Measurements from ENCODE around the gene ENAM. TPM values are rescaled to one million over a fixed set of nuclear protein-coding genes. Genes with fewer than 3 reads are reported as not detected.

ENAM gene
- total and polyA plus RNA-seq, 10 of the 15 experiments (the other 5 are each of a cell fraction or from before 2014, with no cell fraction given) = 0.04 to 1.3 (median 0.21) TPM

GRCh38 chr4:70674191-70674590, 45.6 kb downstream of the ENAM start:
- ChIA-PET POLR2A (interaction anchor here (0.5 kb wide), 1 partner anchor 249 kb away, joined by 5 read pairs; no protein-coding TSS in a partner anchor), SMC1A (ENCODE audit: uncharacterized antibody, unreplicated experiment) (interaction anchor here (1.5 to 12.8 kb wide), 3 partner anchors 8 to 26 kb away, joined by 4 to 170 read pairs (median 4); partner anchors contain the start of gene JCHAIN), RAD21 (ENCODE audit: unreplicated experiment) (no interaction called here), CTCF (interaction anchor here (1.2 to 1.8 kb wide), 2 partner anchors 15 to 30 kb away, joined by 3 to 4 read pairs; no protein-coding TSS in a partner anchor)
- no peaks in the 10 kb centered on the region for H3K27me3 ChIP-seq (replicated peaks in 1 of 2; ENCODE audit: control insufficient read depth in 2 of 2, insufficient read depth in 2 of 2, low read length in 1 of 2)
- H3K27ac ChIP-seq (ENCODE audit: control insufficient read depth, insufficient read depth) = no peak overlapping the region
- H3K9me3 ChIP-seq (replicated peaks; ENCODE audit: control insufficient read depth, insufficient read depth, low read length) = no peaks in the 10 kb centered on the region
- no peaks in the 10 kb centered on the region for H3K79me2 ChIP-seq (ENCODE audit: control insufficient read depth, insufficient read depth, low read length)
- no peak overlapping the region for H2AFZ ChIP-seq (ENCODE audit: control insufficient read depth, low read depth, low read length)
- ATAC-seq (no peak), FAIRE-seq (no peak), DNase-seq (ENCODE audit: low read depth, low spot score) (no peak)
- H3K36me3 ChIP-seq (ENCODE audit: control insufficient read depth in 2 of 2, insufficient read depth in 2 of 2, low read length in 1 of 2) = no peaks in the 10 kb centered on the region
- peaks cover 34% of the 10 kb centered on the region for H3K4me1 ChIP-seq (ENCODE audit: control insufficient read depth, insufficient read depth, low read length)
- H4K20me1 ChIP-seq (ENCODE audit: control insufficient read depth, insufficient read depth) = no peaks in the 10 kb centered on the region
- BruUV-seq (replicated peaks) = no TSS peak
- TF ChIP-seq RFX5 (IDR thresholded peaks at IDR 0.05; ENCODE audit: low read depth, low read length) = no peak
- no peak for TF ChIP-seq TCF3 (IDR thresholded peaks at IDR 0.05; ENCODE audit: borderline replicate concordance, insufficient read depth, low read depth, low read length)
- TF ChIP-seq NFXL1 (IDR thresholded peaks at IDR 0.05; ENCODE audit: borderline replicate concordance) = no peak
- TF ChIP-seq TBL1XR1 (IDR thresholded peaks at IDR 0.05; ENCODE audit: low read depth, low read length) = no peak
- in situ Hi-C loops (cut with MboI) = no loop called here
- no peak overlapping the region for H3K9ac ChIP-seq (ENCODE audit: control insufficient read depth, insufficient read depth, low read length)
- intact Hi-C loops (cut with micrococcal nuclease; ENCODE audit: unreplicated experiment) = no loop called here
- H3K4me3 ChIP-seq = no peak overlapping the region
- H3K4me2 ChIP-seq (ENCODE audit: control insufficient read depth, insufficient read depth) = no peak overlapping the region

GRCh38 chr4:70674731-70675130, 46.2 kb downstream of the ENAM start:
- ChIA-PET POLR2A (no interaction called here), RAD21 (ENCODE audit: unreplicated experiment) (no interaction called here), SMC1A (ENCODE audit: uncharacterized antibody, unreplicated experiment) (interaction anchor here (1.5 to 12.8 kb wide), 2 partner anchors 9 to 26 kb away, joined by 4 to 170 read pairs; partner anchors contain the start of gene JCHAIN), CTCF (interaction anchor here (0.9 kb wide), 1 partner anchor 32 kb away, joined by 3 read pairs; no protein-coding TSS in a partner anchor)
- no peak for DNase-seq (ENCODE audit: low read depth, low spot score)
- 100% methylated on average over 1 of the region's 1 CpG for WGBS (ENCODE audit: insufficient coverage, insufficient replicate concordance, low lambda C conversion rate, missing lambda C conversion rate)
- no peak overlapping the region for H2AFZ ChIP-seq (ENCODE audit: control insufficient read depth, low read depth, low read length)
- in situ Hi-C loops (cut with MboI) (loop anchor here (25.0 kb wide), 1 partner anchor 1612 kb away; no protein-coding TSS in a partner anchor), intact Hi-C loops (cut with micrococcal nuclease; ENCODE audit: unreplicated experiment) (no loop called here)
- BruUV-seq (replicated peaks) = no TSS peak
- no peak for FAIRE-seq
- peaks cover 39% of the 10 kb centered on the region for H3K4me1 ChIP-seq (ENCODE audit: control insufficient read depth, insufficient read depth, low read length)
- H3K4me3 ChIP-seq = no peak overlapping the region
- no peaks in the 10 kb centered on the region for H3K36me3 ChIP-seq (ENCODE audit: control insufficient read depth in 2 of 2, insufficient read depth in 2 of 2, low read length in 1 of 2)
- no peaks in the 10 kb centered on the region for H3K27me3 ChIP-seq (replicated peaks in 1 of 2; ENCODE audit: control insufficient read depth in 2 of 2, insufficient read depth in 2 of 2, low read length in 1 of 2)
- H3K4me2 ChIP-seq (ENCODE audit: control insufficient read depth, insufficient read depth) = no peak overlapping the region
- H3K27ac ChIP-seq (ENCODE audit: control insufficient read depth, insufficient read depth) = no peak overlapping the region
- no peak for ATAC-seq
- no peaks in the 10 kb centered on the region for H3K79me2 ChIP-seq (ENCODE audit: control insufficient read depth, insufficient read depth, low read length)
- no peak overlapping the region for H3K9ac ChIP-seq (ENCODE audit: control insufficient read depth, insufficient read depth, low read length)
- no peaks in the 10 kb centered on the region for H4K20me1 ChIP-seq (ENCODE audit: control insufficient read depth, insufficient read depth)
- no peaks in the 10 kb centered on the region for H3K9me3 ChIP-seq (replicated peaks; ENCODE audit: control insufficient read depth, insufficient read depth, low read length)
- TF ChIP-seq POU2F2 (IDR thresholded peaks at IDR 0.05; ENCODE audit: borderline replicate concordance, low read depth, low read length) (no peak), NBN (IDR thresholded peaks at IDR 0.05) (no peak), ZBTB4 (CRISPR knock-in tag; IDR thresholded peaks at IDR 0.05) (no peak), NRF1 (conservative IDR thresholded peaks at IDR 0.05; ENCODE audit: low read depth, low read length) (no peak), ZNF24 (IDR thresholded peaks at IDR 0.05) (no peak), CUX1 (IDR thresholded peaks at IDR 0.05; ENCODE audit: insufficient replicate concordance, low read depth, low read length) (no peak)

Measured in GM12878 (cell line).